Fibroblast of the conjunctiva (primary cell): ENCODE results near the gene SNX8.
"Not testable (repeated sequence)": the region's sequence is repeated elsewhere in the genome, so short reads cannot be mapped to it uniquely, and the experiment has no call there.

Source experiments
- DNase-seq: peaks from one replicate; pipeline ENCODE4 v3.0.0-alpha.2; 2010; ENCODE audit warnings: low read depth

Gene SNX8

GRCh38 chr7:2314209-2314955 lies at the start of gene SNX8:
TSS of gene SNX8 (minus strand) at chr7:2314441. CDS start at chr7:2314421, 20 bp downstream.
- DNase-seq: peak; percentile 71

GRCh38 chr7:2362385-2363088 lies 48.3 kb upstream of the SNX8 start:
- DNase-seq: no peak

GRCh38 chr7:2360796-2361195 lies 46.6 kb upstream of the SNX8 start:
- no peak for DNase-seq

- DNase-seq: no peak
Observed at GRCh38 chr7:2359610-2360009, 45.4 kb upstream of the SNX8 start.

- DNase-seq: no peak
Observed at GRCh38 chr7:2358968-2359527, 44.8 kb upstream of the SNX8 start.

- no peak for DNase-seq
Observed at GRCh38 chr7:2357571-2357970, 43.3 kb upstream of the SNX8 start.

GRCh38 chr7:2357165-2357564 lies 42.9 kb upstream of the SNX8 start:
- no peak for DNase-seq

GRCh38 chr7:2355705-2356008 lies 41.4 kb upstream of the SNX8 start:
- no peak for DNase-seq

- no peak for DNase-seq
Observed at GRCh38 chr7:2354939-2355704, 40.9 kb upstream of the SNX8 start.

GRCh38 chr7:2354186-2354938 lies 40.1 kb upstream of the SNX8 start, which contains the start of gene EIF3B:
TSS of gene EIF3B (plus strand) at chr7:2354827. CDS start at chr7:2354922, 95 bp downstream.
- DNase-seq: peak; percentile 84

- DNase-seq: peak; percentile 80
Observed at GRCh38 chr7:2353936-2354185, 39.6 kb upstream of the SNX8 start.

GRCh38 chr7:2353113-2353935 lies 39.1 kb upstream of the SNX8 start:
- DNase-seq: no peak

- DNase-seq: no peak
Observed at GRCh38 chr7:2350861-2351260, 36.6 kb upstream of the SNX8 start.

GRCh38 chr7:2350055-2350454 lies 35.8 kb upstream of the SNX8 start:
- DNase-seq: no peak

GRCh38 chr7:2347351-2348063 lies 33.3 kb upstream of the SNX8 start:
- DNase-seq: not testable (repeated sequence)

GRCh38 chr7:2336626-2337299 lies 22.5 kb upstream of the SNX8 start:
- DNase-seq: no peak

- DNase-seq: not testable (repeated sequence)
Observed at GRCh38 chr7:2332606-2333231, 18.5 kb upstream of the SNX8 start.

GRCh38 chr7:2331707-2332106 lies 17.5 kb upstream of the SNX8 start:
- DNase-seq: no peak

- DNase-seq: no peak
Observed at GRCh38 chr7:2330493-2330892, 16.3 kb upstream of the SNX8 start.

- no peak for DNase-seq
Observed at GRCh38 chr7:2326951-2327350, 12.7 kb upstream of the SNX8 start.
